Stimulated activated CD4-positive, alpha-beta T cell treated with anti-CD3 and anti-CD28 coated beads, TNF-alpha, amount 100 ng/mL, for 4 hours (primary cell): ENCODE measurements around the gene CNOT2.
"Not testable (repeated sequence)": the region's sequence is repeated elsewhere in the genome, so short reads cannot be mapped to it uniquely, and the experiment has no call there.

ENCODE experiments used
- DNase-seq, 3 experiments: peaks; one replicate each; pipeline ENCODE4 v3.0.0-alpha.2; 2020; ENCODE audit warnings: low read depth in 3 of 3

CNOT2 gene

DNA sequence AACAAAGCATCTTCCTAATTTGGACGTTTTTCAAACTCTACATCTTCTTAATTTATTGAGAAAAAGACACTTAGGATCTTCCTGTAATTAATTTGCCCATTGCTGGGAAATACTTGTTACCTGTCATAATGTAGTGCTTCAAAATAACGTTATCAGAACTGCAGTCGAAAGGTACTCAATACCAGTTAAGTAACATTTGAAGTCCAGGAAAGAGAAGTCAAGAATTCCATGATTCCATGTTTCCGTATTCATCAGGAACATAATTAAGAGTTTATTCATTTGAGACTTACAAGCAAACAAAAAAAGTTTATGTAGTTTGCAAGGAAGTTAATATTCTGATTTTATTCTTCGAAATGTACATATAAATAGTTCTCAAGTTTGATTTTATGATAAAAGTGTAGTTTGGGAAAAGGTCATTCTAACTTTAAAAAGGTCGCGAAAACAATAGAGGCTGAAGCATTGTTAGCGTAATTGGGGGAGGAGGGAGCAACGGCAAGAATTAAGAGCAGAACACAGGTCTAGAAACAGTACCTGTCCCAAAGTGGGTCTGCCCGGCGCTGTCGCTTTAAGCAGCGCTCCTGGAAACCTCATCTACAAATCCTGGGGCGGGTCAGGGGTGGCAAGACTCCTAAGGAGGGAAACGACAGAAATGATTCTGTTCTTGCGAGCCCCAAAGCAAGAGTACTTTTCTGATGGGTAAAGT lies 121.6 kb downstream of the CNOT2 start:
- DNase-seq: peak in 1 of 3 experiments; percentile 1

DNA sequence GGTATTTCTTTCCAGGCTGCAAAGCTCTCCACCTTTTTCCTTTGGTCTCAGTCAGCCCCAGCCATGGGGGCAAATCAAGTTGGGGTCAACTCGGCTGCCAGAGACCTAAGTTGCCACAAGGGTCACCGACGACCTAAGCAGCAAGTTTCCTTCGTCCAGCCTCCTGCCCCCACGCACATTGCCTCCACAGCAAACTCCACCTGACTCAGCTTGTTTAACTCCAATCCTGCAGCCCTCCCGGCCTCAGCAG lies 122.1 kb downstream of the CNOT2 start:
- DNase-seq: no peak

- DNase-seq: peak; percentile 42 to 66 (median 60)
Measured at GRCh38 chr12:70365648-70366518, 122.7 kb downstream of the CNOT2 start, which contains the start of gene KCNMB4. Gene KCNMB4 (plus strand): TSS chr12:70366290. CDS start chr12:70366735, 445 bp downstream.

GRCh38 chr12:70366581-70367257 lies 123.5 kb downstream of the CNOT2 start:
- DNase-seq: peak; percentile 24 to 40 (median 35)

DNA sequence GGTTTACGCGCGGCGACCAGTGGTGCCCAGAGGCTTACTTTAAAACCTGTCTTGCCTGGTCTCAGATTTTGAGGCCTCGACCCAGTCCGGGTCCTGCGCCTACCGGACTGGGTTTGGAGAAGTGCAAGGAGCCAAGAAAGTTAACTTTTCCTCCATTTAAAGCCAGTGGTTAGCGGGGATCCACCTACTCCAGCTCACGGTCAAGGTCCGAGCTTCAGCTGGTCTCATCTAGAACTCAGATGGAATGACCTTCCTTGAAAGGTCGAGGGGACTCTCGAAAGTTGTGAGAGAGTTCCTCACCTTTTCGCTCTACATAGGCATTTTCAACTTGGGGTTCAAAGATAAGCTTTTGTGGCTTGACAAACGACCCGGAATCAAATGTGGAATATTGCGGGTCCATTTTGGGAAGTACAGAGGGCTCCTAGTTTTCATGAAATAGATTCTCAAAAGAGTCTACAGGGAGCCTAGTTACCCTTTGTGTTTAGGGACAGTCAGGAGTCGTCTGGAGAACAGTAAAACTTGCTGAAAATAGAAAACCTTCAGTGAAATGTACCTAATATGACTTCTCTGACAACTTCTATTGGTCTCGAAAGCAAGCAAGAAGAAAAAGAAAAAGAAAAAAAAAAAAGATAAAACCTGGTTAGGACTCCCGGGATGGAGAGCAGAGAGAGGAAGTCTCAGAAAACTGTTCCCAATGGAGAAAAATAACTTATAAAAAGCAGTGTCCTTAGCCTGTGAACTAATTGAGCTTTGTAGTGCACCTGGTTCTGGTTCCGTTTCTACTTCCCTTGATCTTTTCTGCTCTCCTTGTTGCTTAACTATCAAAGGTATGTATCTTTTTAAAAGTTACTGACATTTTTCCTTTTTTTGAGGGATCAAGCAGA lies 124.3 kb downstream of the CNOT2 start:
- no peak for DNase-seq

DNA sequence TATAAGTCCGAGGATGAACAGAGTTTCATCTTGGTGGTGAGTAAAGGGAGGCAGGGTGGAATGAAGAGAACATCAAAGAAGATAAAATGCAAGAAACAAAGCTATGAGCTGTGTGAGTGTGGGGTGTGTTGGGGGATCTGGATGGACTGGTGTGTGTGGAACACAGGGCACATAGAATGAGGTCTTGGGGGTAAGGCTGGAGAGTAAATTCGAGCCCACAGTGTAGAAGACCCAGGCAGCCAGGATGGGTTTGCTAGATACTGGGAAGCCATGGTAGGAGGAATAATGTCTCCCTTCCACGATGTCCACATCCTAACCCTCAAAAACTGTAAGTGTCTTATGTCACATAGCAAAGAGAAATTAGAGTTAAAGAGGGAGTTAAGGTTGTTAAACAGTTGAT lies 129.6 kb downstream of the CNOT2 start:
- no peak for DNase-seq

DNA sequence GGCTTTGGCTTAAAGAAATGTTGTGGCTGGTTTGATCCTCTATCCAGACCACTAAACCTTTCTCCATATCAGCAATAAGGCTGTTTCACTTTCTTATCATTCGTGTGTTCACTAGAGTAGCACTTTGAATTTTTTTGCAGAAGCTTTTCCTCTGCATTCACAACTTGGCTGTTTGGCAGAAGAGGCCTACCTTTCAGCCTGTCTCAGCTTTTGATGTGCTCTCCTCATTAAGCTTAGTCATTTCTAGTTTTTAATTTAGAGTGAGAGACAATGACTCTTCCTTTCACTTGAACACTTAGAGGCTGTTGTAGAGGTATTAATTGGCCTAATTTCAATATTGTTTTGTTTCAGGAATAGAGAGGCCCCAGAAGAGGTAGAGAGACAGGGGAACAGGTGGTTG lies 136.6 kb downstream of the CNOT2 start:
- no peak for DNase-seq

- DNase-seq: no peak
Measured at GRCh38 chr12:70383484-70383883, 140.3 kb downstream of the CNOT2 start.

GRCh38 chr12:70383886-70384285 lies 140.7 kb downstream of the CNOT2 start:
- DNase-seq: no peak

GRCh38 chr12:70386771-70387170 lies 143.5 kb downstream of the CNOT2 start:
- DNase-seq: no peak

DNA sequence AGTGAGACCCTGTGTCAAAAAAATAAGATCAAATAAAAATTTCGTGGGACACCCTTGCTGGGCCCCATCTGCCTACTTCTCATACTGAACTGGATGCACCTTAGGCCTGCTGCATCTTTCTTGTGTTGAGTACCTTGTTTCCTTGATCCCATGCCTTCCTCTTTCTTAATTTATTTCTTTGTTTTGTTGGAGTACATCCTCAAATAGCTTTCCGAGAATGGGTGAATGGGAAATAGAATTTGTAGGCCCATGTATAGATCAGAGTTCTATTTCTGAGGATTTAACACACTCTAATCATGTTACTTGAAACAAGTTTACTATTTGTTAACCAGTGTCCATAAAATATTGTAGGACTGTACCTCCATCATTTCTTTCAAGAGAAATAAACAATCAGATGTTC lies 146.4 kb downstream of the CNOT2 start:
- DNase-seq: no peak

- not testable (repeated sequence) for DNase-seq
Measured at GRCh38 chr12:70392631-70393030, 149.4 kb downstream of the CNOT2 start.

GRCh38 chr12:70393787-70394499 lies 150.7 kb downstream of the CNOT2 start:
- no peak for DNase-seq

DNA sequence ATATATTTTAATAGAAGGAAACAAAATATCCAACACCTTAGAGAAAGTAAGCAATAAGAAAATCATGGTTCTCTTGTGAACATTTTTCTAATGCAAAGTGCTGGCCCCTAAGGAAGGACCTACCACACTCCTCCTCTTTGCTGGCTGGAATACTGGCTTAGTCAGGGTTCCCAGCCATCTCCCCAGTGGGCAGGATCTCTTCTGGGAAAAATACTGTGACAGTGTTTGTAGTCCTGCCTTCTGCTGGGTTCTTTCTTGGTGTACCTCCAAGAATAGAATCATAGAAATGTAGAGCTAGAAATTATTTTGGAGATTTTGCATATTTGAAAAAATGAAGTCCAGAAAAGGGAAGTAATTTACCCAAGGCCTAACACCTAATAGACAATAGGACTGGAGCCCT lies 154.8 kb downstream of the CNOT2 start:
- no peak for DNase-seq

DNA sequence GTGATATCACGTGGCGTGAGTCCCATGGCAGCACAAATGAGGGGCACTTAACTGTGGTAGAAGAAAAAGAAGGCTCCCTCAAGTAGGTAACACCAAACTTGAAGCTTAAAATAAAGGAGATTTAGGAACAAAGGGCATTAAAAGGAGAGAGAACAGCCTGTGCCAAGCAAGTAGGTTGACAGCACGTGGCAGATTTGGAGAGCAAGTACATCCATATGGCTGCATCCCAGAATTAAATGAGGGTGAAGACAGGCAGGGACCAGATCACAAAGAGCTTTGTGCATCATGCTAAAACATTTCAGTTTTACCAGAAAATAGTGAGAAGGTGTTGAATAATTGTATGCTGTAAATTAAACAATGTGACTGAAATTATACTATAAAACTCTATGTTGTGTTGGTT lies 155.6 kb downstream of the CNOT2 start:
- no peak for DNase-seq

GRCh38 chr12:70399311-70399710 lies 156.1 kb downstream of the CNOT2 start:
- no peak for DNase-seq

- no peak for DNase-seq
Measured at GRCh38 chr12:70400124-70400523, 156.9 kb downstream of the CNOT2 start.

DNA sequence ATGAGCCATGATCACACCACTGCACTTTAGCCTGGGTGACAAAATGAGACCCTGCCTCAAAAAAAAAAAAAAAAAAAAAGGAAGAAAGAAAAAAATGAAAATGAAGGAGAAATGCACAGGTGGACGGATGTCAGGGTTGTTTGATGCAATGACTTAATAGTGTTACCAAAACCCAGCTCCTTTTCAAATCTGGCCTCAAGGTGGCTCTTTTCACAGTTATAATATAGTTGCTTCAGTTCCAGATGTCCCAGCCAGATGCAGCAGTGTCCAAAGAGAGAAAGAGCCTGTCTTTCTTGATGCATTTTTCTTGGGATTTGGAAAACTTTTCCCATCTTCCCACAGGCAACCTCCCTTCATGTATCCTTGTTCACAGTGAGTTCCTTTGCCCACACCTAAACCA lies 159.4 kb downstream of the CNOT2 start:
- no peak for DNase-seq

GRCh38 chr12:70403826-70404225 lies 160.6 kb downstream of the CNOT2 start:
- DNase-seq: no peak
